Endodermal cell (in vitro differentiated cells): ENCODE measurements around the gene TTC7B. TPM values are rescaled to one million over a fixed set of nuclear protein-coding genes. Genes with fewer than 3 reads are reported as not detected.
"Not testable (repeated sequence)": the region's sequence is repeated elsewhere in the genome, so short reads cannot be mapped to it uniquely, and the experiment has no call there.

ENCODE experiments used
- DNase-seq: peaks from one replicate; pipeline ENCODE4 v3.0.0-alpha.2; 2017
- H3K27ac ChIP-seq: 2 replicates; pipeline ENCODE4 v1.5.1; 2013; ENCODE audit warnings: mild to moderate bottlenecking, low read depth, low read length, moderate library complexity
- H3K27me3 ChIP-seq: 2 replicates; pipeline ENCODE4 v1.6.1; 2013; ENCODE audit warnings: mild to moderate bottlenecking, low read length, moderate library complexity; ENCODE audit not compliant: insufficient read depth, control insufficient read depth, poor library complexity, severe bottlenecking
- H3K36me3 ChIP-seq: 2 replicates; pipeline ENCODE4 v1.7.0; 2013; ENCODE audit warnings: mild to moderate bottlenecking, low read length, moderate library complexity; ENCODE audit not compliant: control insufficient read depth, insufficient read depth
- H3K4me1 ChIP-seq: one replicate; pipeline ENCODE4 v1.7.0; 2013; ENCODE audit warnings: low read length; ENCODE audit not compliant: control insufficient read depth, insufficient read depth
- H3K4me3 ChIP-seq: 2 replicates; pipeline ENCODE4 v1.5.1; 2013; ENCODE audit warnings: mild to moderate bottlenecking, low read length, moderate library complexity
- H3K9ac ChIP-seq: 2 replicates; pipeline ENCODE4 v1.6.1; 2013; ENCODE audit warnings: mild to moderate bottlenecking, low read length, moderate library complexity; ENCODE audit not compliant: poor library complexity, severe bottlenecking; ENCODE audit errors: extremely low read depth
- H3K9me3 ChIP-seq: 2 replicates; pipeline ENCODE4 v1.6.1; 2013; ENCODE audit warnings: mild to moderate bottlenecking, low read length, moderate library complexity; ENCODE audit not compliant: control insufficient read depth
- H3K27ac Mint-ChIP-seq: 2 replicates; pipeline ENCODE4 v1.8.0; 2020; ENCODE audit warnings: mixed read lengths
- H3K27me3 Mint-ChIP-seq: 2 replicates; pipeline ENCODE4 v1.8.0; 2021; ENCODE audit warnings: mild to moderate bottlenecking, mixed read lengths; ENCODE audit not compliant: insufficient read depth
- H3K36me3 Mint-ChIP-seq: 2 replicates; pipeline ENCODE4 v1.8.0; 2020; ENCODE audit warnings: low read depth, mixed read lengths
- H3K4me1 Mint-ChIP-seq: 2 replicates; pipeline ENCODE4 v1.8.0; 2020; ENCODE audit warnings: mixed read lengths
- H3K4me3 Mint-ChIP-seq: 2 replicates; pipeline ENCODE4 v1.8.0; 2020; ENCODE audit warnings: mild to moderate bottlenecking, moderate library complexity, mixed read lengths
- H3K9me3 Mint-ChIP-seq: 2 replicates; pipeline ENCODE4 v1.8.0; 2020; ENCODE audit warnings: mild to moderate bottlenecking, mixed read lengths
- CTCF ChIP-seq: fragments of 200-600 bp; sonication (generic); conservative IDR thresholded peaks from 2 replicates; pipeline ENCODE4 v1.5.0; 2021; ENCODE audit warnings: antibody characterized with exemption, mild to moderate bottlenecking
- WGBS, 2 experiments: methylation state at CpG; one replicate each; pipeline versions ENCODE4 v1.1.5 to v1.1.7; 2013; ENCODE audit warnings: missing lambda C conversion rate in 2 of 2, mixed read lengths in 1 of 2; ENCODE audit not compliant: insufficient coverage in 1 of 2, insufficient read length in 1 of 2; 5-methylcytosine and 5-hydroxymethylcytosine counted together
- total RNA-seq, 2 donors: library from RNA; stranded (reverse); fragmentation: NEBNext Ultra II Directional in 1 of 2; extraction: Animal tissue kit (Norgen Biotek cat#: 25700) in 1 of 2; gene quantifications; 2 replicates in 1 of 2; 3 replicates in 1 of 2; pipeline ENCODE4 v1.2.1, GENCODE V29; 2021

The TTC7B gene
- total RNA-seq, 2 donors from 2014 or later, result 51.3 to 62.6 TPM

- H3K4me3 ChIP-seq, result no peak overlapping the region
- TF ChIP-seq CTCF, result no peak
- no peaks in the 10 kb centered on the region for H3K9me3 ChIP-seq
- no peak overlapping the region for H3K27ac ChIP-seq
- no peak overlapping the region for H3K9ac ChIP-seq
- 77 to 96% methylated on average over 3 to 4 of the region's 4 CpGs for WGBS, 2 experiments
- H3K27me3 Mint-ChIP-seq, result no peaks in the 10 kb centered on the region
- H3K9me3 Mint-ChIP-seq, result no peaks in the 10 kb centered on the region
- H3K36me3 ChIP-seq, result no peaks in the 10 kb centered on the region
- no peak overlapping the region for H3K27ac Mint-ChIP-seq
- H3K27me3 ChIP-seq, result no peaks in the 10 kb centered on the region
- no peaks in the 10 kb centered on the region for H3K36me3 Mint-ChIP-seq
- no peaks in the 10 kb centered on the region for H3K4me1 ChIP-seq
- DNase-seq, result no peak
- H3K4me1 Mint-ChIP-seq, result peaks cover 2% of the 10 kb centered on the region
- no peak overlapping the region for H3K4me3 Mint-ChIP-seq
These were observed 30.3 kb upstream of the TTC7B start for GRCh38 chr14:90846511-90846910.

DNA sequence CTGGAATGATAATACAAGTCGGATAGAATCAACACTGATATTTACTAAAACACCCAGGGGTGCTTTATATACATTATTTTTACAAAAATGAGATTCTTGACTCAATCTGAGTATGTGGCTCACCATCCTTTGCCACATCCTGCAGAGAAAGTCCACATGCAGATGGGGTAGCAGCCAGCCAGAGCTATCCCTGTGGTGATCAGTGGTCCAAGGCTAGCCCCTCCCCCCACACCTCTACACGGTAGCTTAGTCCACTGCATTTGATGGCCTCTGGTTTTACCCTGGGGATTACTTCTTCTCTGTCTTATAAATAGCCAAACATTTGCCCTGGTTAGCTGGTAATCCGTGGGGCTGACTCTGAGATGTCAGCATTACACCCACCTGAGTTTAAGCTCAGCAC is 28.1 kb upstream of the TTC7B start:
- Histone ChIP-seq H3K4me3 (no peak overlapping the region), H3K4me1 (no peaks in the 10 kb centered on the region), H3K9me3 (no peaks in the 10 kb centered on the region), H3K27me3 (no peaks in the 10 kb centered on the region), H3K9ac (no peak overlapping the region), H3K36me3 (no peaks in the 10 kb centered on the region), H3K27ac (no peak overlapping the region)
- no peaks in the 10 kb centered on the region for H3K9me3 Mint-ChIP-seq
- no peak overlapping the region for H3K27ac Mint-ChIP-seq
- DNase-seq, result no peak
- no peaks in the 10 kb centered on the region for H3K36me3 Mint-ChIP-seq
- no peaks in the 10 kb centered on the region for H3K4me1 Mint-ChIP-seq
- H3K27me3 Mint-ChIP-seq, result no peaks in the 10 kb centered on the region
- no peak overlapping the region for H3K4me3 Mint-ChIP-seq
- TF ChIP-seq CTCF, result no peak
- WGBS, 2 experiments, result 65% methylated on average over 3 of the region's 3 CpGs; no CpG with 5 or more reads in 1 of the 2 experiments

DNA sequence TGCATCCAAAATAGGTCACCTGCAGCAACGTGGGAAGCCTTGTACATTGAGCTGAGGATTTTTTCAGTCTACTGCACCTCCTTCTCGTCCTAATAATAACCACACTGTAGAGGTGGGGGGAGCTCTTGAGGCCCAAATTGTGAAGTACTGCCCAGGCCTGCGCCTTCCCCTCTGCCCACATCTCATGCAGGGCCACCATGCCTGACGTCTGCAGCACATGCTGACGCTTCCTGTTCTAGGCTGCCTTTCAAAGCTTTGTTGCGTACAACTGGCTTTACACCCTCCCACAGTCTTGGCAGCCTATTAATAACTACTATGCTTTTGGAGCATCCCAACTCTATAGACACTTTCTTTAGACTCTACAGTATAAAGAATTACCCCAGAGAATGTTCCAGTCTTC is 26.5 kb upstream of the TTC7B start:
- Mint-ChIP-seq H3K4me3 (no peak overlapping the region), H3K27ac (no peak overlapping the region), H3K27me3 (no peaks in the 10 kb centered on the region), H3K9me3 (no peaks in the 10 kb centered on the region), H3K4me1 (no peaks in the 10 kb centered on the region), H3K36me3 (no peaks in the 10 kb centered on the region)
- Histone ChIP-seq H3K27ac (no peak overlapping the region), H3K36me3 (no peaks in the 10 kb centered on the region), H3K9me3 (no peaks in the 10 kb centered on the region), H3K4me1 (no peaks in the 10 kb centered on the region), H3K27me3 (no peaks in the 10 kb centered on the region), H3K4me3 (no peak overlapping the region), H3K9ac (no peak overlapping the region)
- no peak for TF ChIP-seq CTCF
- DNase-seq, result no peak
- WGBS, 2 experiments, result 88 to 100% methylated on average over 2 to 6 of the region's 6 CpGs

- not testable (repeated sequence) for H3K27me3 ChIP-seq, H3K4me1 Mint-ChIP-seq, H3K27me3 Mint-ChIP-seq, H3K27ac ChIP-seq, H3K36me3 ChIP-seq, H3K4me3 ChIP-seq, H3K4me3 Mint-ChIP-seq, H3K9me3 ChIP-seq, H3K9ac ChIP-seq, H3K27ac Mint-ChIP-seq, H3K4me1 ChIP-seq, DNase-seq, H3K9me3 Mint-ChIP-seq, H3K36me3 Mint-ChIP-seq
- 90 to 94% methylated on average over 3 to 4 of the region's 4 CpGs for WGBS, 2 experiments
These were observed 24.4 kb upstream of the TTC7B start for GRCh38 chr14:90840667-90841066.
